Astrocyte (in vitro differentiated cells and primary cell): ENCODE measurements around the gene SUGT1. TPM values are rescaled to one million over a fixed set of nuclear protein-coding genes. Genes with fewer than 3 reads are reported as not detected.
"Not testable (repeated sequence)": the region's sequence is repeated elsewhere in the genome, so short reads cannot be mapped to it uniquely, and the experiment has no call there.

Source experiments
- DNase-seq: peaks from one replicate; pipeline ENCODE4 v3.0.0-alpha.2; 2010; ENCODE audit warnings: low read depth
- FAIRE-seq: peaks from 2 replicates; lab custom pipeline; 2011; peaks lifted over from hg19 to GRCh38; lab: Jason Lieb, UNC
- H2AFZ ChIP-seq: 2 replicates; pipeline ENCODE4 v1.6.0; 2012; ENCODE audit warnings: low read depth, low read length, inconsistent platforms
- H3K27ac ChIP-seq: 2 replicates; pipeline ENCODE4 v1.5.1; 2011; ENCODE audit warnings: low read depth, low read length, inconsistent platforms
- H3K27me3 ChIP-seq: 2 replicates; pipeline ENCODE4 v1.6.0; 2011; ENCODE audit warnings: low read length, inconsistent platforms; ENCODE audit not compliant: insufficient read depth
- H3K36me3 ChIP-seq: 2 replicates; pipeline ENCODE4 v1.5.1; 2011; ENCODE audit warnings: low read length, inconsistent platforms; ENCODE audit not compliant: insufficient read depth
- H3K4me1 ChIP-seq: 2 replicates; pipeline ENCODE4 v1.5.1; 2011; ENCODE audit warnings: low read length, inconsistent platforms; ENCODE audit not compliant: insufficient read depth
- H3K4me2 ChIP-seq: 2 replicates; pipeline ENCODE4 v1.6.0; 2012; ENCODE audit warnings: low read length, inconsistent platforms
- H3K4me3 ChIP-seq: 2 replicates; pipeline ENCODE4 v1.5.1; 2011; ENCODE audit warnings: low read depth, mild to moderate bottlenecking, low read length, inconsistent platforms; ENCODE audit not compliant: insufficient read depth
- H3K79me2 ChIP-seq: 2 replicates; pipeline ENCODE4 v1.6.0; 2012; ENCODE audit warnings: mild to moderate bottlenecking, low read length, inconsistent platforms; ENCODE audit not compliant: insufficient read depth
- H3K9ac ChIP-seq: 2 replicates; pipeline ENCODE4 v1.6.0; 2012; ENCODE audit warnings: mild to moderate bottlenecking, low read length, inconsistent platforms
- H3K9me3 ChIP-seq: 2 replicates; pipeline ENCODE4 v1.5.1; 2012; ENCODE audit warnings: low read depth, mild to moderate bottlenecking, low read length, inconsistent platforms; ENCODE audit not compliant: insufficient read depth
- H4K20me1 ChIP-seq: 2 replicates; pipeline ENCODE4 v1.6.0; 2012; ENCODE audit warnings: low read length, inconsistent platforms; ENCODE audit not compliant: insufficient read depth
- H3K27ac Mint-ChIP-seq: one replicate; pipeline ENCODE4 v1.8.0; 2021; ENCODE audit warnings: mild to moderate bottlenecking, mixed read lengths; ENCODE audit not compliant: unreplicated experiment
- H3K27me3 Mint-ChIP-seq: one replicate; pipeline ENCODE4 v1.8.0; 2021; ENCODE audit warnings: low read depth, mixed read lengths; ENCODE audit not compliant: unreplicated experiment
- H3K36me3 Mint-ChIP-seq: one replicate; pipeline ENCODE4 v1.8.0; 2021; ENCODE audit warnings: low read depth, mixed read lengths; ENCODE audit not compliant: unreplicated experiment
- H3K4me1 Mint-ChIP-seq: one replicate; pipeline ENCODE4 v1.8.0; 2021; ENCODE audit warnings: low read depth, mixed read lengths; ENCODE audit not compliant: unreplicated experiment
- H3K4me3 Mint-ChIP-seq: one replicate; pipeline ENCODE4 v1.8.0; 2021; ENCODE audit warnings: mild to moderate bottlenecking, moderate library complexity, mixed read lengths; ENCODE audit not compliant: unreplicated experiment
- H3K9me3 Mint-ChIP-seq: one replicate; pipeline ENCODE4 v1.8.0; 2021; ENCODE audit warnings: mild to moderate bottlenecking, mixed read lengths; ENCODE audit not compliant: unreplicated experiment
- CTCF ChIP-seq: IDR thresholded peaks from 2 replicates; pipeline ENCODE4 v1.5.1; 2011; ENCODE audit warnings: low read depth, mild to moderate bottlenecking, inconsistent platforms, low read length, moderate library complexity; ENCODE audit not compliant: insufficient read depth
- EZH2 ChIP-seq: IDR thresholded peaks from 2 replicates; pipeline ENCODE4 v1.6.1; 2012; ENCODE audit warnings: mild to moderate bottlenecking, low read length, inconsistent platforms; ENCODE audit not compliant: insufficient read depth
- total RNA-seq: library from RNA; stranded (reverse); gene quantifications from 2 replicates; pipeline ENCODE4 v1.2.1, GENCODE V29; 2021

Gene SUGT1
- total RNA-seq, 1 donor from 2014 or later: 87.3 TPM

GRCh38 chr13:52609013-52609606 lies 43.5 kb upstream of the SUGT1 start:
- H3K79me2 ChIP-seq, H3K36me3 Mint-ChIP-seq, H3K9ac ChIP-seq, H3K27ac ChIP-seq, H4K20me1 ChIP-seq, H3K4me2 ChIP-seq, H3K9me3 ChIP-seq, H3K9me3 Mint-ChIP-seq, H3K27me3 Mint-ChIP-seq, H3K36me3 ChIP-seq, H3K4me1 Mint-ChIP-seq, H3K27ac Mint-ChIP-seq, H3K27me3 ChIP-seq, H3K4me3 ChIP-seq, FAIRE-seq, H2AFZ ChIP-seq, H3K4me1 ChIP-seq, H3K4me3 Mint-ChIP-seq: not testable (repeated sequence)
- peak; percentile 16 for DNase-seq
- peak; percentile 21 for TF ChIP-seq CTCF

- not testable (repeated sequence) for H3K9me3 ChIP-seq, H3K27me3 Mint-ChIP-seq, H4K20me1 ChIP-seq, H3K27ac Mint-ChIP-seq, H3K36me3 ChIP-seq, DNase-seq, H3K4me3 ChIP-seq, H3K4me2 ChIP-seq, H3K4me1 ChIP-seq, H3K9me3 Mint-ChIP-seq, H3K4me1 Mint-ChIP-seq, H3K4me3 Mint-ChIP-seq, H2AFZ ChIP-seq, H3K79me2 ChIP-seq, H3K36me3 Mint-ChIP-seq, H3K27ac ChIP-seq, H3K9ac ChIP-seq, FAIRE-seq, H3K27me3 ChIP-seq
Measured at GRCh38 chr13:52610158-52610557, 42.5 kb upstream of the SUGT1 start.

GRCh38 chr13:52615134-52615801 lies 37.4 kb upstream of the SUGT1 start:
- no peaks in the 10 kb centered on the region for H3K9me3 ChIP-seq
- no peaks in the 10 kb centered on the region for H3K27me3 Mint-ChIP-seq
- H4K20me1 ChIP-seq: no peaks in the 10 kb centered on the region
- no peak overlapping the region for H3K4me3 ChIP-seq
- H3K79me2 ChIP-seq: peaks cover 24% of the 10 kb centered on the region
- no peak overlapping the region for H2AFZ ChIP-seq
- no peak overlapping the region for H3K27ac Mint-ChIP-seq
- H3K4me1 Mint-ChIP-seq: peaks cover 4% of the 10 kb centered on the region
- H3K4me2 ChIP-seq: no peak overlapping the region
- H3K4me3 Mint-ChIP-seq: no peak overlapping the region
- TF ChIP-seq CTCF: no peak
- TF ChIP-seq EZH2: no peak
- H3K27me3 ChIP-seq: no peaks in the 10 kb centered on the region
- no peak overlapping the region for H3K27ac ChIP-seq
- no peak overlapping the region for H3K9ac ChIP-seq
- DNase-seq: no peak
- H3K36me3 ChIP-seq: no peaks in the 10 kb centered on the region
- H3K9me3 Mint-ChIP-seq: no peaks in the 10 kb centered on the region
- peaks cover 5% of the 10 kb centered on the region for H3K4me1 ChIP-seq
- FAIRE-seq: no peak
- no peaks in the 10 kb centered on the region for H3K36me3 Mint-ChIP-seq
